Choroid plexus epithelial cell (primary cell): ENCODE measurements around the gene WNK3.

Experiments
- DNase-seq: peaks from one replicate; pipeline ENCODE4 v3.0.0-alpha.2; 2010; ENCODE audit warnings: low read depth
- H3K4me3 ChIP-seq: 2 replicates; pipeline ENCODE4 v1.5.1; 2011; ENCODE audit warnings: low read depth, mild to moderate bottlenecking, control low read depth, low read length, moderate library complexity
- CTCF ChIP-seq: conservative IDR thresholded peaks from 2 replicates; pipeline ENCODE4 v1.5.1; 2011; ENCODE audit warnings: low read depth, mild to moderate bottlenecking, control low read depth, inconsistent platforms, low read length, moderate library complexity

Gene WNK3

GRCh38 chrX:54213603-54214002, 144.2 kb downstream of the WNK3 start:
- no peak overlapping the region for H3K4me3 ChIP-seq
- DNase-seq, result no peak
- no peak for TF ChIP-seq CTCF

- TF ChIP-seq CTCF, result no peak
- no peak overlapping the region for H3K4me3 ChIP-seq
- peak; percentile 42 for DNase-seq
These were observed 149.3 kb downstream of the WNK3 start for GRCh38 chrX:54208531-54208930.

- no peak for DNase-seq
- no peak overlapping the region for H3K4me3 ChIP-seq
- no peak for TF ChIP-seq CTCF
These were observed 159.6 kb downstream of the WNK3 start for GRCh38 chrX:54198262-54198661.

- no peak overlapping the region for H3K4me3 ChIP-seq
- TF ChIP-seq CTCF, result no peak
- DNase-seq, result no peak
These were observed 162.8 kb downstream of the WNK3 start for GRCh38 chrX:54194982-54195588.

- H3K4me3 ChIP-seq, result no peak overlapping the region
- DNase-seq, result no peak
- no peak for TF ChIP-seq CTCF
These were observed 164.6 kb downstream of the WNK3 start for GRCh38 chrX:54193085-54193821.

- no peak overlapping the region for H3K4me3 ChIP-seq
- no peak for TF ChIP-seq CTCF
- DNase-seq, result no peak
These were observed 173.4 kb downstream of the WNK3 start for GRCh38 chrX:54184474-54184873.
